ENCODE measurements around the gene URAD. TPM values are rescaled to one million over a fixed set of nuclear protein-coding genes. Genes with fewer than 3 reads are reported as not detected.

Gene URAD
- total RNA-seq, 2 donors from 2014 or later, result not detected

DNA sequence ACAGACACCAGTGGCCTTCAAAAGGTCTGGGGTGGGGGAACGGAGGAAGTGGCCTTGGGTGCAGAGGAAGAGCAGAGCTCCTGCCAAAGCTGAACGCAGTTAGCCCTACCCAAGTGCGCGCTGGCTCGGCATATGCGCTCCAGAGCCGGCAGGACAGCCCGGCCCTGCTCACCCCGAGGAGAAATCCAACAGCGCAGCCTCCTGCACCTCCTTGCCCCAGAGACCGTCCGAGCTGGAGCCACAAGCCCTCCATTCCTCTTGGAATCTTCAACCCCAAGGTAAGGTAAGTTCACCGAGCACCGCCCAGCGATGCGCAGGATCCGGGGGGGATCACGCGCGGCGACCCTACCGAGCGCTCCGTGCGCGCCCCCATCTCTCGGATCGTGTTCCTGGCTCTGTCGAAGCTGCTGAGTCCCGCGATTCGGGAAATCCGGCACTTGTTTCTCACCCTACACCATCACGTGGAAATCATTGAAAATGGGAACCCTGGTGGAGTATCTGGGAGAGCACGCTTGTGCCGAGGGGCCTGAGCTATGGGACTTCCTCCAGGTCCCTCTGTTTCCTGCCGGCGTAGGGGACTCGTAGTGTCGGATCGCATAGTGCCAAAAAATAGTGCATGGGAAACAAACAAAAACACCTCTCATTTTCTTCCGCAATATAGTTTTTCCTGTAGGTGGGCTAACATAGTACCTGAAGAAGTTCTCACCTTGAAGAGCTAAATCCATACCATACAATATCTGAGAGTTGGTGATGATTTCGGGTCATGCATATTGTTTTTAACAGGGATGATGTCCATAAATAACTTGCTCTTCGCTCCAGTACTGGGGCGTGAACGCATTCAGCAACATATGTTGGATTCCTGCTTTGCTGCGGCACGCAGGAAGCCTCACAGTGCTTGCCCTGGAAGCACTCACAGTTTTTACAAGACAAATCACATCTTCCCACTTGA lies 59.4 kb downstream of the URAD start:
- H3K27me3 ChIP-seq (replicated peaks; ENCODE audit: insufficient read depth), result peaks cover 56% of the 10 kb centered on the region
- no peaks in the 10 kb centered on the region for H3K4me1 ChIP-seq (replicated peaks)
- H3K27ac ChIP-seq, result no peak overlapping the region
- no peaks in the 10 kb centered on the region for H3K9me3 ChIP-seq
- 5% methylated on average over 44 of the region's 48 CpGs for WGBS
- H3K36me3 ChIP-seq, result no peaks in the 10 kb centered on the region
- TF ChIP-seq POLR2A (IDR thresholded peaks at IDR 0.05) (no peak), POLR2AphosphoS5 (IDR thresholded peaks at IDR 0.05) (no peak)
- TF ChIP-seq, protein P1, sequence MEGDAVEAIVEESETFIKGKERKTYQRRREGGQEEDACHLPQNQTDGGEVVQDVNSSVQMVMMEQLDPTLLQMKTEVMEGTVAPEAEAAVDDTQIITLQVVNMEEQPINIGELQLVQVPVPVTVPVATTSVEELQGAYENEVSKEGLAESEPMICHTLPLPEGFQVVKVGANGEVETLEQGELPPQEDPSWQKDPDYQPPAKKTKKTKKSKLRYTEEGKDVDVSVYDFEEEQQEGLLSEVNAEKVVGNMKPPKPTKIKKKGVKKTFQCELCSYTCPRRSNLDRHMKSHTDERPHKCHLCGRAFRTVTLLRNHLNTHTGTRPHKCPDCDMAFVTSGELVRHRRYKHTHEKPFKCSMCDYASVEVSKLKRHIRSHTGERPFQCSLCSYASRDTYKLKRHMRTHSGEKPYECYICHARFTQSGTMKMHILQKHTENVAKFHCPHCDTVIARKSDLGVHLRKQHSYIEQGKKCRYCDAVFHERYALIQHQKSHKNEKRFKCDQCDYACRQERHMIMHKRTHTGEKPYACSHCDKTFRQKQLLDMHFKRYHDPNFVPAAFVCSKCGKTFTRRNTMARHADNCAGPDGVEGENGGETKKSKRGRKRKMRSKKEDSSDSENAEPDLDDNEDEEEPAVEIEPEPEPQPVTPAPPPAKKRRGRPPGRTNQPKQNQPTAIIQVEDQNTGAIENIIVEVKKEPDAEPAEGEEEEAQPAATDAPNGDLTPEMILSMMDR (IDR thresholded peaks at IDR 0.05), result no peak
- no peak overlapping the region for H3K4me3 ChIP-seq
- no peak for DNase-seq (ENCODE audit: low spot score)
- intact Hi-C loops (cut with DNase I), result no loop called here

DNA sequence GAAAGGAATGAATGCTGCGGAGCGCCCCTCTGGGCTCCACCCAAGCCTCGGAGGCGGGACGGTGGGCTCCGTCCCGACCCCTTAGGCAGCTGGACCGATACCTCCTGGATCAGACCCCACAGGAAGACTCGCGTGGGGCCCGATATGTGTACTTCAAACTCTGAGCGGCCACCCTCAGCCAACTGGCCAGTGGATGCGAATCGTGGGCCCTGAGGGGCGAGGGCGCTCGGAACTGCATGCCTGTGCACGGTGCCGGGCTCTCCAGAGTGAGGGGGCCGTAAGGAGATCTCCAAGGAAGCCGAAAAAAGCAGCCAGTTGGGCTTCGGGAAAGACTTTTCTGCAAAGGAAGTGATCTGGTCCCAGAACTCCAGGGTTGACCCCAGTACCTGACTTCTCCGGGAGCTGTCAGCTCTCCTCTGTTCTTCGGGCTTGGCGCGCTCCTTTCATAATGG lies 60.1 kb downstream of the URAD start:
- peaks cover 60% of the 10 kb centered on the region for H3K27me3 ChIP-seq (replicated peaks; ENCODE audit: insufficient read depth)
- H3K27ac ChIP-seq, result no peak overlapping the region
- H3K36me3 ChIP-seq, result no peaks in the 10 kb centered on the region
- H3K9me3 ChIP-seq, result no peaks in the 10 kb centered on the region
- H3K4me1 ChIP-seq (replicated peaks), result no peaks in the 10 kb centered on the region
- no peak overlapping the region for H3K4me3 ChIP-seq
- DNase-seq (ENCODE audit: low spot score), result no peak
- intact Hi-C loops (cut with DNase I), result no loop called here
- WGBS, result 4% methylated on average over 26 of the region's 26 CpGs
- no peak for TF ChIP-seq POLR2AphosphoS5 (IDR thresholded peaks at IDR 0.05)
- no peak for TF ChIP-seq POLR2A (IDR thresholded peaks at IDR 0.05)
- TF ChIP-seq, protein P1 (IDR thresholded peaks at IDR 0.05), result no peak

Small RNA genes lying within 50 kb of the gene (small RNA-seq; reads per million reads assigned to genes)
- gene ATP5F1EP2, result 0 reads per million in 2 donors
- 0 to 0.19 reads per million in 2 donors for gene RN7SL272P

Other genes with a start within 250 kb of the URAD start
- not detected for gene GSX1, start 196.2 kb downstream of the URAD start, total RNA-seq
- not detected for gene PDX1, start 68.7 kb downstream of the URAD start, total RNA-seq
- under 1 TPM; 0.09 to 0.34 TPM for gene CDX2, start 19.4 kb downstream of the URAD start, total RNA-seq
- 1 to 10 TPM in 1 of 2 donors, under 1 TPM in 1; 0.27 to 2.4 TPM for gene FLT3, start 111.9 kb upstream of the URAD start, total RNA-seq
- 10 to 100 TPM; 31.4 to 51.7 TPM for gene PAN3, start 149.9 kb upstream of the URAD start, total RNA-seq

Data from prostate gland (tissue), 2 donors.